T follicular helper cell (primary cell): ENCODE data around the gene CBLN3.
"Not testable (repeated sequence)": the region's sequence is repeated elsewhere in the genome, so short reads cannot be mapped to it uniquely, and the experiment has no call there.

Experiments
- DNase-seq: peaks from one replicate; pipeline ENCODE4 v3.0.0-alpha.2; 2020; ENCODE audit warnings: low read depth
- total RNA-seq, 2 experiments: gene quantifications; one replicate each; lab custom pipeline; 2026; lab: John Stamatoyannopoulos, UW

CBLN3 gene
- total RNA-seq: 3.2 to 8.2 reads per million in 2 experiments

DNA sequence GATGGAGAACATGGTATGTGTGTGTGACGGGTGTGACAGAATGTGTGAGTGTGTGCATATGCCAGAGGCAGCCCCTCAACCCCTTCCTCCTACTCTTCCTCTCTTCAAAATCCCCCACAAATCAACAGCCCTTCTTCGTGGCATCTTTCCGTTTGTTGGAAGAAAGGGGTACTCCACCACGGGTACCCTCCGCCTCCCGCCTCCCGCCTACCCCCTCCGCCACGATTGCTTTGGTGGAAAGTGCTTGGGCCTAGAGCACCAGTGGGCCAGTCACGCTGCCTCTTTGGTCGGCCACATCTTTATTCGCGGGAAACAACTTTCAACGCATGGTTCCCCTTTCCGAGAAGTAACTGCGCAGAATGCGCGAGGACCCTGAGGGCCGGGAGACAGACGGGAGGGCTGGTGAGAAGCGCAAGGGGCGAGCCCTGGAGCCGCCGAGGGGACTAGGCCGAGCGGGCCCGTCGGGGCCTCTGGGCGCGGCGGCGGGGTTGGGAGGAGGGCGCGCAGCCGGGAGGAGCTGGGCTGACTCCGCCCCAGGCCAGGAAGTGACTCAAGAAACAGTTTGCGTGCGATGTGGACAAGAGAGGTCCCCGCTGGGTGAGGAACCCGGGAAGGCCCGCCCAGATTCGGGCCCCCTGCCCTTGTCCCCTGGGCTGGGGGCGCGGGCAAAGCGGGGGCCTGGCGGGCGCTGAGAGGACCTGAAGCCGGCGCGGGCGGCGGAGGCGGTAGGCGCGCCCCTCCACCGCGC, at the start of gene CBLN3, which contains the start of gene KHNYN:
CBLN3 (minus strand) TSS at position 274 of the 748 bp plus-strand sequence. CDS start 614 bp downstream, outside the sequence.
KHNYN (plus strand) TSS at position 560 of the 748 bp plus-strand sequence. CDS start 777 bp downstream, outside the sequence.
- DNase-seq: peak; percentile 77

DNA sequence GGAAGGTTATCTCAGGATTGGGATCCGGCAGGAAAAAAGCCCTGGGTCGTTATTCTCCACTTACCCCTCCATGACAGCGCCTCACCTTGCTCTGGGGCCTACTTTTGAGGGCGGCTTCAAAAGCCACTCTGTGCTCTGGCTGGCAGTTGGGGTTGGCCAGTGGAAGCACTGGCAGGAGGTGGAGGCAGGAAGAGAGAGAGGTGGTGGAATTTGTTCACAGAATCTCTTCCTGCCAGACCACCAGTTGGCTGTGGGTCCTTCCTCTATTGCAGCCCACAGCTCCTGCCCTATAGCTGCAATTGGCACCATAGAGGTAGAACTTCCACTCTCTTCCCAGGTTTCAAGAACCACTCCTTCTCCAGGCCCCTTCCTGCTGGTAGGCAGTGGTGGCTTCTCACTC, 45.8 kb upstream of the CBLN3 start:
- DNase-seq: no peak

DNA sequence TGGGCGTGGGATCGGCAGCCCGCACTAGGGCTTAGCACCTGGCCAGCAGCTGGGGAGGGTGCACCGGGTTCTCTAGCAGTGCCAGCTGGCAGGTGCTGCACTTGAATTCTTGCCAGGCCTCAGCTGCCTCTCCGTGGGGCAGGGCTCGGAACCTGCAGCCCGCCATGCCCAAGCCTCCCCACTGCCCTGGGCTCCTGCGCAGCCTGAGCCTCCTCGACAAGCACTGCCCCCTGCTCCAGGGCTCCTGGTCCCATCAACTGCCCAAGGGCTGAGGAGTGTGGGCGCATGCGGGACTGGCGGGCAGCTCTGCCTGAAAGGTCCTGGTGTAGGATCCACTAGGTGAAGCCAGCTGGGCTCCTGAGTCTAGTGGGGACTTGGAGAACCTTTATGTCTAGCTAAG, 43.7 kb upstream of the CBLN3 start:
- DNase-seq: no peak

DNA sequence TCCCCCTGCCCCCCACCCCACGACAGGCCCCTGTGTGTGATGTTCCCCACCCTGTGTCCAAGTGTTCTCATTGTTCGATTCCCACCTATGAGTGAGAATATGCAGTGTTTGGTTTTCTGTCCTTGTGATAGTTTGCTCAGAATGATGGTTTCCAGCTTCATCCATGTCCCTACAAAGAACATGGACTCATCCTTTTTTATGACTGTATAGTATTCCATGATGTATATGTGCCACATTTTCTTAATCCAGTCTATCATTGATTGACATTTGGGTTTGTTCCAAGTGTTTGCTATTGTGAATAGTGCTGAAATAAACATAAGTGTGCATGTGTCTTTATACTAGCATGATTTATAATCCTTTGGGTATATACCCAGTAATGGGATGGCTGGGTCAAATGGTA, 41.0 kb upstream of the CBLN3 start:
- not testable (repeated sequence) for DNase-seq

DNA sequence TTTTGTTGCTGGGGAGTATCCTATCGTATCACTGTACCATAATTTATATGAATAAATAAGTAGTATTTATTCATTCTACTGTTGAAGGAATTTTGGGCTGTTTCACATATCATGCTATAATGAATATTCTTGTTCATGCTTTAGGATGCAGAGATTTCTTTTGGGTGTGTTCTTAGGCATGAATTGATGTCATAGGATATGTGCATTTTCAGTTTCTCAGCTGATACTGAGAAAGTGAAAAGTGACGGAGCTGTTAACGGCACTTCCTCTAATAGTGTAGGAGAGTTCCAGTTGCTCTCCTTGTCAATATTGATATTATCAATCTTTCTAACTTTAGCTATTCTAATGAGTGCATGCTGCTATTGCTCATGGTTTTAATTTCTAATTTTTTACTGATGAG, 36.3 kb upstream of the CBLN3 start:
- no peak for DNase-seq

DNA sequence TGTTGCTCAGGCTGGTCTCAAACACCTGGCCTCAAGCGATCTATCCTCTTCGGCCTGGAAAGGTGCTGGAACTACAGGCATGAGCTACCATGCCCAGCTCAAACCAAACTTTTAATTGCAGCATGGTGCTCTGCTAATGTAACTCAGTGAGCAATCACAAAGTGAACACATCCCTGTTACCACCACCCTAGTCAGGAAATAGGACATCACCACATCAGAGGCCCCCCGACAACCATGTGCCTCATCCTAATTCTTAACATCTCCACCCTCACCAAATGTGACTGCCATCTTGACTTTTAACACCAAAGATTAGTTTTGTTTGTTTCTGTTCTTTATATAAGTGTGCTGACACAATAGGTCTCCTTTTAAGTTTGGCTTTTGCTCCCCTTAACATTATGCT, 35.9 kb upstream of the CBLN3 start:
- no peak for DNase-seq

DNA sequence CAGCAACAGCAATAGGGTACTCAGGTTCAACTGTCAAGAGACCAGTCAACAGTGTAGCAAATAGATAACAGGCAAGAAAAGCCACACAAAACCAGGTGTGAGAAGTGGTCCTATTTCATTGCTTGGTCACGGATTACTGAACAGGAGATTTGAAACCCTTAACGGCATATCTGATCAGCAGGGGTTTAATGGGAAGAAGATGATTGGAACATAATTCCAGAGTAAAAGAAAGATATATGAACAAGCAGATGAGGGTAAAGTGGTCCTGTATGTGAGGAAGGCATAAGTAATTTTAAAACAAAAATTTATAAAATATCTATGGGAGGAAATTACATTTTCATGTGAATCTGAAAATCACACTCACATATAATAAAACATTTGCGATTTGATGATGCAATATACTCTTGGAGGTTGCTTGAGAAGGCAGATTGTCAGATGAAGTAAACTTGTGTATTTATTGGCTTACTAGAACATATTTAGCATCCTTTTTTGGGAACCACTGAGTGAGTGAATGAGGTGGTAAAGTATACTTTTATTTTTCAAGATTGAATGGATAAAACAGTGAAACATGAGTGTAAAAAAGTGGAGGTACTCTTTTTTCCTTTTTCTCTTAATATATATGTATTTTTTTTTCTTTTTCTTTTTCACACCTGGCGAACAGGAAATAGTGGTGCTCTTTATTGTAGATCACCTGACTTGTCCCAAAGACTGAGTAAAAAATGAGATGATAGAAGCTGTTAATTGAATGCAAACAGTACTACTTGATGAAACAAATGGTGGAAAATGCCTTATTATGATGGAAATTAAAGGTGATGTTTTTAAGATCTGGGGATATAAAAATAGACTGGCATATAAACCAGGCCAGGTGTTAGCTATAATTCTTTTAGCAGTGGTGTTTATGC, 34.7 kb upstream of the CBLN3 start:
- no peak for DNase-seq

DNA sequence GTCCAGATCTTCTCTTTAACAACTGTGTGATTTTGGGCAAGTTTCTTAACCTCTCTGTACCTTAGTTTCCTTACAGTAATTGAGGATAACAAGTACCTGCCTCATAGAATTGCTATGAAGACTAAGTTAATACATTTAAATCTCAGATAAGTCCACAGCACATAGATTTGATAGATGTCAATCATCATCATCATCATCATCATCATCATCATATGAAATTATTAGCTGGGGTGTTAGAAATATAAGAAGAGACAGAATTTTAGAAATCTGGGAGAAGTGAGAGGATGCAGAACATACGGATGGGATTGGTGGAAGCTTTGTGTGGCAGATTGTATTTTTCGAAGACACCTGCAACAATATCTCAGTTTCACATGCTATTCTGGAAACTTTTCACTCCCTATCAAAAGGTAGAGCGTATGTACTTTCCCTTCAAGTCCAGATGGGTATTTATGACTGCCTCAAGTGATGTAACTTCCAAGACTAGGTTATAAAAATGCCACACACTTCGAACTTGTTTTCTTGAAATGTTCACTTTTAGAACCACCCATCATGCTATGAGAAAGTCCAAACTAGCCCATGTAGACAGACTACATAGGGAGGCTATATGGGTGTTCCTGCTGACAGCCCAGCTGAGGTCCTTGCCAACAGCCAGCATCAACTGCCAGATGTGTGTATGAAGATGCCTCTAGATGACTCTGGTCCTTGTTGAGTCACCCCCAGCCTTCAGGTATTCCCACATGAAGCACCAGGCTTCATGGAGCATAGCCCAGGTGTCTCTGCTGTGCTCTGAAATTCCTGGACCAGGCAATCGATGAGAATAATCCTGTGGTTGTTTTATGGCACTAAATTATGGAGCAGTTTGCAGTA, 33.8 kb upstream of the CBLN3 start:
- DNase-seq: no peak

DNA sequence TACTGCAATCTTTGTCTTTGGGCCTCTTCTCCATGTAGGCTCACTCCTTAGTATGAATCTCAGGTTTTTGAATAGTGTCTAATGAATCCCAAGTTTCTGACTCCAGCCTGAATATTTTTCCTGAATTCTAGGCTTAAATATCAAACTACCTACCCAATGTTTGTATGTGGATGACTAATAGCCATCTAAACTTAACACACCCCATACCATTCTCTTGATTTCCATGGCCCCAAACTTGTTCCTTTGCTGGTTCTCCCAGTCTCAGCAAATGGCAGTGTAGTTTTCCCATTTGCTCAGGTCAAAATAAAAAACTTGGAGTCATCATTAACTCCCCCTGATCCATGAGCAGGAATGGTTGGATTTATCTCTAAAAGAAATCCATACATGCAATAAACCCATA, 31.9 kb upstream of the CBLN3 start:
- DNase-seq: no peak

DNA sequence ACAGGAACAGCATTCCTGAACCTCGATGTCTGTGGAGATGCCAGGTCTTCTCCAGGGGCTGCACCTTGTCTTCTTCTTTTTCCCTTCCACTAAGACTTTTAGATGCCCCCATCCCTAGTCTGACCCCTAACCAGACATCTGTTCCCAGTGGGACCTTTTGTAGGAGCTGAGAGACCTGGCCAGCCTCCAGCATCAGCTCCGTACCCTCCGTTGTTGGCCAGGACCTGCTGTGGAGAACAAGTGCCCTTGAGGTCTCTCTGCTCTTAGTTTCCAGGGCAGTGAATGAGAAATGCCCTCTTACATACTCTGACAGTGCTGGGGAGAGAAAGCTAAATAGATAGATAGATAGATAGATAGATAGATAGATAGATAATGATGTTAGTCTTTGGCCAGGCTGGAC, 29.9 kb upstream of the CBLN3 start:
- no peak for DNase-seq

DNA sequence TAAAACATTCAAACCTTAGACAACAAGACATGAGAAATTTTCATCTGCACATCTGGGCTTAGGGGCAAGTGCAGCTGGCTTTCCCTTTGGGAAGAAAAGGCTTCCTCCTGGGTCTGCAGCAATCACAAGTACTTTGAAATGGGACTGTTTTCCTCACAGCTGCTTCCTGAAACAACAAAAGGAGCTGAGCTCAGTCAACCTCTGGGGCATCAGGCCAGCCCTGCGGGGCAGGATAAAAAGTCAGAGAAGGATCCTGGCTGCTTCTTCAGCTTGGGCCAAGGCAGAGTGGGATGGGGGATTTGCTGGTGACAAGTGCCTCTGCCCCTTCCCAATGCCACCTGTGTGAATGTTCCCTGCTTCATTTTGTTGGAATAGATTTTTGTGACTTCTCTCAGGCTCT, 29.3 kb upstream of the CBLN3 start:
- DNase-seq: no peak

DNA sequence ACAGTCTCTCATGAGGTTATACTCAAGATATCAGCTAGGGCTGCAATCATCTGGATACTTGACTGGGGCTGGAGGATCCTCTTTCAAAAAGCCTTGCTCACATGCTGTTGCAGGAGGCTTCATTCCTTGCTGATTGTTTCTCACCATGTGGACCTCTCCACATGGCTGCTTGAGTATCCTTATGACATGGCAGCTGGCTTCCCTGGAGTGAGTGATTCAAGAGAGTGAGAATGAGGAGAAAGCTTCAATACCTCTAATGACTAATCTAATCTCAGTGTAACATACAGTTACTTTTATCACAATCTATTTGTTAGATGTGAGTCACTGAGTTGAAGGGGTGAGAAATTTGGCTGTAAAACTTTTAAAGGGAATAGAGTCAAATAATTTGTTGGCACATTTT, 27.5 kb upstream of the CBLN3 start:
- DNase-seq: no peak

DNA sequence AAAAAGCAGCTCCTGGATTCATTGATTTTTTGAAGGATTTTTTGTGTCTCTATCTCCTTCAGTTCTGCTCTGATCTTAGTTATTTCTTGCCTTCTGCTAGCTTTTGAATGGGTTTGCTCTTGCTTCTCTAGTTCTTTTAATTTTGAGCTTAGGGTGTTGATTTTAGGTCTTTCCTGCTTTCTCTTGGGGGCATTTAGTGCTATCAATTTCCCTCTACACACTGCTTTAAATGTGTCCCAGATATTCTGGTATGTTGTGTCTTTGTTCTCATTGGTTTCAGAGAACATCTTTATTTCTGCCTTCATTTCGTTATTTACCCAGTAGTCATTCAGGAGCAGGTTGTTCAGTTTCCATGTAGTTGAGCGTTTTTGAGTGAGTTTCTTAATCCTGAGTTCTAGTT, 21.4 kb upstream of the CBLN3 start:
- DNase-seq: not testable (repeated sequence)

DNA sequence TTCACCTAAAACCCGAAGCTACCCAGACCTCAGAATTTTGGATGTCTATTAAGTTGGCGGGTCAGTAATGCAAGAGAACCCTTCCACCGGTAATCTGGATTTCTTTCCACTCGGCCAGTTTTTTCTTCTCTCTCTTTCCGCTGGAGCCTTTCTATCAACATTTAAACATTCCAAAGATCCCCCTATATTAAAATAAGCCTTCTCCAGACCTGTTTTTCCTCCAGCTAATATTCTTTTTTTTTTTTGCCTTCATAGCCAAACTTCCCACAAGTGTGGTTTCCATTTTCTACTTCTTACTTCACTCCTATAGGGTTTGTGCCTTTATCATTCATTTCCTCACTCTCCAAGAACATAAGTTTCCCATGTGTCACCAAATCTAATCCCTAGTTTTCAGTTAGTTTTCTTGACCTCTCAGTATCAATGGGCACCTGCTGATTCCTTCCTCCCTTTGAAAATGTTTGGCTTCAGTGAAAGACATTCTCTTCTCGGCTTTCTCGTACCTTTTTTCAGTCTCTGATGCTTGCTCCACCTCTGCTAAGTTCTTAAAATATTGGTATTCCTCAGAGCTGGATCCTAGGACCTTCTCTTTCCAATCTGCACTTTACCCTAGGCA, 13.7 kb upstream of the CBLN3 start:
- DNase-seq: no peak

DNA sequence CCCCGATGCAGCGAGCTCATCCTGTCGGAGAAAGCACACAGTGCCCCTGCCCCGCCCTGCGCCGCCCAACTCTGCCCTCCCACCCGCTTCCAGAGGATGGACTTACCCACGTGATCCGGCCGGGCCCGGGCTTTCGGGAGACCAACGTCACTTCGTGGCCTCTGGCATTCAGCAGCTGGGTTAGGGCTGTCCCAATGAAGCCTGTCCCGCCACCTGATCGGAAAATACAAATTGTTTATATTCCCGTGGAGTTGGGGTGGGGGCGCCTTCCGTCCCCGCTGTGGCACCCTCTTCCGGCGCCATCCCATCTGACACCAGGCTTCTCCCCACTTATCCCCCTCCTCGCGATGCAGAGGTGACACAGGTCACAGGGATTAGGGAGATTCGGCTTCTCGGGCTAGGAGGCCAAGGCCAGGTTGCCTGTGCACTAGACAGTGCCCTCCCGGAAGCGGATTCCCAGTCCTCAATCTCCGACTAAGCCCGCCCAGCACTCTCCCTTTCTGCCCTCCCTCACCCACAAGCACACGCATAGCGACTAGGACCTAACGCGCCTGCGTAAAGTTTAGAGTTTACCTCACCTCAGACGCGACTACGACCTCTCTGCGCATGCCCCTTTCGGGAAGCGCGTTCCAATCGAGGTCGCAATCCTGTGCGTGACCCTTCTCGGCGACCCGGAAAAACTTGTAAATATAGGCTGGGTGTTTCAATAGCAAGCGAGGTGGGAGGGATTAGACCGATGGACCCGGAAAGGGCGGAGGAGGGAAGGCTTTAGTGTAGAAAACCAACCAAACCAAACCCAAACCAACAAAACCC, 13.0 kb upstream of the CBLN3 start, which contains the start of gene SDR39U1:
SDR39U1 (minus strand) TSS at position 537 of the 813 bp plus-strand sequence; CDS start at position 530, 7 bp downstream.
- peak; percentile 95 for DNase-seq

DNA sequence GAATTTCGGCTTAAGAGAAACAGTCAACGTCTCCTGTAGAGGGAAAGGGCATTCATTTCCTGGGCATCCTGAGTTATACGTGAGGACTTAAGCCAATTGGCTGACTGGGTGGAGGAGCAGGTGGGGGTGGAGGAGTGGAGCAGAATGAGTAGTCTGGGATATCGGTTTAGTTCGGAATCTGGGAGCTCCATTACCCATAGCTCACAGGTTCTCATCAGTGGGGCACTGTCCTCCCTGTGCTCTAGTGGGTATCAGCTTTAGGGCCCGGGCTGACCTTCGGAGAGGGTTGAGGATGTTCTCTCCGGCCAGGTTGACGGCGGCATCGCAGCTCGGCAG, 12.4 kb upstream of the CBLN3 start:
- DNase-seq: no peak

DNA sequence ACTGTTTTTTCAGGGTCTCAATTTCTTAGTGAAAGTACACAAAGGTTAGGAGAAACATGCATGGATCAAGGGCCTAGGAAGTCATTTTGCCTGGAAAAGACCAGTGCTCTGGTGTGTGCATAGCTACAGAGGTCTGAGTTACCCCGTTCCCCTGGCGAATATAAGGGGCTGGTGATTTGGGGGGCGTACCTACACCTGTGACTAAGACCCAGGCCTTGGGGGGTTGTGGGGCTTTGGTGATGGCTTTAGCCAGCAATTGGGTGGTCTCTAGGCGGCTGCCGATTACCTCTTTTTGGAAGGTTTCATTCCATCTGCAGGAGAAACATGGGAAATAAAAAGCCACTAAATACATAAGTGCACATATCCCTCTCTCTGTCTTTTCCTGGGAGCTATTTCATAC, 12.0 kb upstream of the CBLN3 start:
- DNase-seq: no peak

DNA sequence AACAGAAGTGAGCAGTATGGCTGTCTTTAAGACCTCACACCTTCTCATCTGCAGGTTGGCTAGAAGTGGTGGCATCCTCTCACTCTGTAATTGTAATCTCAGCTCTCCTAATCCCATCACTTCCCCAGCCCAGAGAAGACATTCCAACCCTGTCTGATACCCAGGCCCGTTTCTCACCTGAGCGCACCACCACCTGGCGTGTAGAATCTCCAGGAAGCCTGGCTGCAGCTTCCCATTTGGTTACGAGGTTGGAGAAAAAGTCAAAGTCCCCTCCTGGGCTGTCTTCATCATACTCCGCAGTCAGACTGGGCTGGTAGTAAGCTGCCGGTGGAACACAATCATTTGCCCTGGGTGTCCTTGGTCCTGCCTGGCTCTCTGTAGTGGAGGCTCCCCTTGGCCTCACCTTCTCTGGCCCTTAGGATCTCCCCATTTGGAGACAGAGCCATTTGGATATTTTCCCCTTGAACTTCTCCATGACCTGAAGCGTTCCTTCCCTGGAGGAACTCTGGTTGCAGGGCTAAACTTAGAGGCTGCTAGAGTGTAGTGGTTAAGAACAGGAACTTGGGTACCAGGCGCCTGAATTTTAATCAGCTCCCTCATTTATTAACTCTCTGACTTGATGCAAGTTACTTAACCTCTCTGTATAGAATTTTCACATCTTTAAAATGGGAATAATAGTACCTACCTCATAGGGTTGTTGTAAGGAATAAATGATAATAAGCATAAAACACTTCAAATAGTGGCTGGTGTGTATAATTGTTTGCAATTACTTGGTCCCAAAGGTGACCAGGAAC, 11.3 kb upstream of the CBLN3 start:
- no peak for DNase-seq

DNA sequence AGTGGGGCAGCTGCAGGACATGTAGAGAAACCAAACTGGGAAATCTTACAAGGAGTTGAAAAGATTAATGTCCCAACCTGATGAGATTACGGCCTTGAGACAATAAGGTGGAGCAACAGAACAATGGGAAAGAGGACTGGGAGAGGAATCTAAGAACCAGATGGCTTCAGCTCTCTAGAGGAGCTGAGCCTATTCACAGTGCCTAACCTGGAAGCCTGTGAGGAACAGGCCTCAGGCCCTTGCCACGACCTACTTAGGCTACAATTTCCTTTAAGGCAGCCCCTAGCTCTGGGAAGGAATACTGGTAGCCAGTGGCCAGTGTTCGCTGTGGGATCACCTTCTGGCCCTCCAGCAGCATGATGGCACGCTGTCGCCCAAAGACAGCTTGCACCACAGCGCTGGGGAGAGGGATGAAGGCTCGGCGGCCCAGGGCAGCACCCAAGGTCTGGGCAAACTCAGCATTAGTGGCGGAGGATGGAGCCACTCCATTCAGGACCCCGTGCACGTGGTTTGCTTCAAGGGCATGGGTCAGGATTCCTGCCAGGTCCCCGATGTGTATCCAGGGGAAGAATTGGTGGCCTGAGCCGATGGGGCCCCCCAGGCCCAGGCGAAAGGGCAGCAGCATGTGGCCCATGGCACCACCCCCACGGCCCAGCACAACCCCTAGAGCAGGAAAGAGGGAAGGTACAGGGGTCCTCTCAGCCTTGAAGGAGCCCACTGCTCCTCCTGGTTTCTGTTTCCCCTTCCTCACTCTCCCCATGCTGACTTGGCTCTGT, 10.6 kb upstream of the CBLN3 start:
- DNase-seq: no peak
